Activated CD8-positive, alpha-beta T cell treated with anti-CD3 and anti-CD28 coated beads for 36 hours (primary cell): ENCODE data around the gene TRERF1. TPM values are rescaled to one million over a fixed set of nuclear protein-coding genes. Genes with fewer than 3 reads are reported as not detected.

Source experiments
- ATAC-seq: fragments of 200-7000 bp; cut with Tn5 transposase; one replicate; pipeline ENCODE4 v1.10.0; 2021; ENCODE audit warnings: mild to moderate bottlenecking, moderate library complexity
- CTCF ChIA-PET: fragments of 350-600 bp; sonication (Branson Sonifier 250); formaldehyde crosslinking; loops from one replicate; lab custom pipeline; 2021; ENCODE audit warnings: antibody characterized with exemption; lab: Charles Lee
- POLR2A ChIA-PET: fragments of 350-600 bp; sonication (Branson Sonifier 250); formaldehyde crosslinking; loops from one replicate; lab custom pipeline; 2021; ENCODE audit warnings: antibody characterized with exemption; lab: Charles Lee
- DNase-seq: peaks from one replicate; pipeline ENCODE4 v3.0.0-alpha.2; 2020
- H3K27ac Mint-ChIP-seq: one replicate; pipeline ENCODE4 v1.8.0; 2021; ENCODE audit warnings: mild to moderate bottlenecking, mixed read lengths
- H3K27me3 Mint-ChIP-seq: one replicate; pipeline ENCODE4 v1.8.0; 2021; ENCODE audit warnings: mixed read lengths
- H3K36me3 Mint-ChIP-seq: one replicate; pipeline ENCODE4 v1.8.0; 2021; ENCODE audit warnings: low read depth, mixed read lengths
- H3K4me1 Mint-ChIP-seq: one replicate; pipeline ENCODE4 v1.8.0; 2021; ENCODE audit warnings: low read depth, mixed read lengths
- H3K4me3 Mint-ChIP-seq: one replicate; pipeline ENCODE4 v1.8.0; 2021; ENCODE audit warnings: mild to moderate bottlenecking, moderate library complexity, mixed read lengths
- H3K9me3 Mint-ChIP-seq: one replicate; pipeline ENCODE4 v1.8.0; 2021; ENCODE audit warnings: mixed read lengths
- intact Hi-C: fragments of 100-400 bp; cut with micrococcal nuclease; formaldehyde crosslinking; loops from one replicate; pipeline ENCODE4 v1.10.0; 2022
- total RNA-seq, 2 experiments: library from RNA; stranded (reverse); gene quantifications; one replicate each; pipeline ENCODE4 v1.2.3, GENCODE V29; 2021
- TF ChIP-seq, protein P1 (sequence below): fragments of 200-600 bp; IDR thresholded peaks from one replicate; pipeline ENCODE4 v1.8.0; 2022; ENCODE audit warnings: antibody characterized with exemption, mild to moderate bottlenecking

The TRERF1 gene
- total RNA-seq, 2 experiments from 2014 or later, result 6.5 to 6.9 TPM

DNA sequence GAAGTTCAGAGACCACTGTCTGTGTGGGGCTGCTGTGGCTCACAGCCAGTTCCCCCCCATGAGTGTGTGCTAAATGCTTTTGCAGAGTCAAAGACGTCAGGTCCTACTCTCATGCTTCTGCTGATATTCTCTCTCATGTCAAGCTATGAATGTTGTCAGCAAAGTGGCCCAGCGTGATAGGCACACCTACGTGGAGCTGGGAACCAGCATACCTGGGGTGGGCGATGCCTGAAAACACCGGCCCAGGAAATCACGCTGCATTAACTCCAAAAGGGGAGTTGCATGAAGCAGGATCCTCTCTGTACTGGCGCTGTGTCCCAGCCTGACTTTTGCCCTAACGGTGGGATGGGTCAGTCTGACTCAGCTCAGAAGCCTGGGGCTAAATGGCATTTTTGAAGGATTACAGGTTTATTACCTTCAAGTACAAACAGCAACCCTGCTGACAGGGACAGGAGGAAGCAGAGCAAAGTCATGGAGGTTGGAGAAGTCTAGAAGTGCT is 225.0 kb downstream of the TRERF1 start:
- intact Hi-C loops, result no loop called here
- no peaks in the 10 kb centered on the region for H3K9me3 Mint-ChIP-seq
- no peak overlapping the region for H3K27ac Mint-ChIP-seq
- ChIA-PET CTCF (interaction anchor here (0.8 to 3.5 kb wide), 5 partner anchors 13 to 321 kb away, joined by 3 to 21 read pairs (median 5); no protein-coding TSS in a partner anchor), POLR2A (interaction anchor here (0.7 to 1.8 kb wide), 2 partner anchors 10 to 322 kb away, joined by 3 to 7 read pairs; no protein-coding TSS in a partner anchor)
- H3K36me3 Mint-ChIP-seq, result no peaks in the 10 kb centered on the region
- DNase-seq (no peak), ATAC-seq (no peak)
- H3K4me1 Mint-ChIP-seq, result peaks cover 10% of the 10 kb centered on the region
- no peaks in the 10 kb centered on the region for H3K27me3 Mint-ChIP-seq
- TF ChIP-seq, protein P1, sequence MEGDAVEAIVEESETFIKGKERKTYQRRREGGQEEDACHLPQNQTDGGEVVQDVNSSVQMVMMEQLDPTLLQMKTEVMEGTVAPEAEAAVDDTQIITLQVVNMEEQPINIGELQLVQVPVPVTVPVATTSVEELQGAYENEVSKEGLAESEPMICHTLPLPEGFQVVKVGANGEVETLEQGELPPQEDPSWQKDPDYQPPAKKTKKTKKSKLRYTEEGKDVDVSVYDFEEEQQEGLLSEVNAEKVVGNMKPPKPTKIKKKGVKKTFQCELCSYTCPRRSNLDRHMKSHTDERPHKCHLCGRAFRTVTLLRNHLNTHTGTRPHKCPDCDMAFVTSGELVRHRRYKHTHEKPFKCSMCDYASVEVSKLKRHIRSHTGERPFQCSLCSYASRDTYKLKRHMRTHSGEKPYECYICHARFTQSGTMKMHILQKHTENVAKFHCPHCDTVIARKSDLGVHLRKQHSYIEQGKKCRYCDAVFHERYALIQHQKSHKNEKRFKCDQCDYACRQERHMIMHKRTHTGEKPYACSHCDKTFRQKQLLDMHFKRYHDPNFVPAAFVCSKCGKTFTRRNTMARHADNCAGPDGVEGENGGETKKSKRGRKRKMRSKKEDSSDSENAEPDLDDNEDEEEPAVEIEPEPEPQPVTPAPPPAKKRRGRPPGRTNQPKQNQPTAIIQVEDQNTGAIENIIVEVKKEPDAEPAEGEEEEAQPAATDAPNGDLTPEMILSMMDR, result no peak
- H3K4me3 Mint-ChIP-seq, result no peak overlapping the region

DNA sequence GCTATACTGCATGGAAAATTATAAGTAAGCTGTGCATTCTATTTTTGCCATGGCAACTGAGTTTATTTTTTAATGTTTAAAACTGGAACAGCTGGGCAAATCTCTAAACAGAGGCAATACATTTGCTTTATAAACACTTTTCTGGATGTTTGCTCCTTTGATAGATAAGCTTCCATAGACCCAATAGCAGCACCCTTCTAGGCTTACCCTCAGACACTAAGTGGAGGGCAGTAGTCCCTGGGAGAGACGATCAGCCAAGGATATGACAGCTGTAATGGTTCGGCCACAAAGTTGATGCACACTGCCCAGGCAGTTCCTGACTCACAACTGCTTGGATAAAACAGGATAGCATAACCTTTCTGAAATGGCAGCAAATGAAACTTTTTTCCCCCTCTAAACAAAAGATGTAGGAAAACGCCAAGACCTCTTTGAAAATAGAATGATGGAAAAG is 225.5 kb downstream of the TRERF1 start:
- intact Hi-C loops, result no loop called here
- Mint-ChIP-seq H3K4me1 (peaks cover 10% of the 10 kb centered on the region), H3K9me3 (no peaks in the 10 kb centered on the region), H3K36me3 (no peaks in the 10 kb centered on the region), H3K4me3 (no peak overlapping the region), H3K27me3 (no peaks in the 10 kb centered on the region), H3K27ac (no peak overlapping the region)
- ATAC-seq (no peak), DNase-seq (no peak)
- TF ChIP-seq, protein P1, result no peak
- ChIA-PET POLR2A (interaction anchor here (0.6 to 1.8 kb wide), 2 partner anchors 10 to 286 kb away, joined by 3 to 7 read pairs; no protein-coding TSS in a partner anchor), CTCF (interaction anchor here (0.8 to 3.5 kb wide), 6 partner anchors 12 to 321 kb away, joined by 3 to 21 read pairs (median 4); no protein-coding TSS in a partner anchor)

DNA sequence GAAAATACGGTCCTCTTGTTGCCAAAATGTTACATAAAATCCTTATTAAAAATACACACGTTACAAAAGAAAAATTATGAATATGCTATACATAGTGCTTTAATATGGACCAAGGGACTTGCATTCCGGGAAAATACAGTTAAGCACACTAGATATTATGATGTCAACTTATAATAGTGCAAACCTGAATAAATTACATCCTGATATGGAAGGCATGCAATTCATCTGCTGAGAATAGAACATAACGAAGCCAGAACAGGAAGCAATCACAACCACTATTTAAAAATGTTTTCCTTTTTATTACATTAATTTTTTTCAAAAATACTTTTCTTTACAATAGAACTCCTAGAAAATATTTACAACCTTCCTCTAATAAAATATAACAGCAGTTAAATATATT is 226.3 kb downstream of the TRERF1 start:
- Mint-ChIP-seq H3K4me3 (no peak overlapping the region), H3K36me3 (no peaks in the 10 kb centered on the region)

DNA sequence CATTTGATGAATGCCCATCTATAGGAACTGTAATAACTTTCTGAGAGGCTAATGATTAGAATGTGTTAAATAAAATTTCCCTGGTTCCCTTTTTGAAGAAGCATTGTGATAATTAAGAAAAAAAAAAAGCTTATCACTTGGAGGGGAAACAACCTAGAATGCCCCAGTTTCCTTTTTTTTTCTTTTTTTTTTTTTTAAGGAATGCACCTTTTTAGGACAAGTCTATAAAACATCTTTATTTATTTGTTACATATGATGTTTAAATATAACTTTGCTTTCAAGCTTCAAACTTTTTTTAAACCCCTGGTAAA is 226.7 kb downstream of the TRERF1 start:
- Mint-ChIP-seq H3K4me1 (peaks cover 14% of the 10 kb centered on the region), H3K27me3 (no peaks in the 10 kb centered on the region), H3K27ac (peak overlapping the region; percentile 75), H3K4me3 (no peak overlapping the region), H3K36me3 (no peaks in the 10 kb centered on the region), H3K9me3 (no peaks in the 10 kb centered on the region)
- intact Hi-C loops, result no loop called here
- ChIA-PET POLR2A (interaction anchor here (0.8 to 0.9 kb wide), 3 partner anchors 157 to 312 kb away, joined by 3 to 4 read pairs (median 3); no protein-coding TSS in a partner anchor), CTCF (interaction anchor here (1.6 to 3.5 kb wide), 4 partner anchors 9 to 323 kb away, joined by 4 to 21 read pairs (median 6); no protein-coding TSS in a partner anchor)
- TF ChIP-seq, protein P1, result no peak
- DNase-seq, result no peak
- ATAC-seq, result no peak

More for the DNA sequence above, 226.3 kb downstream of the TRERF1 start:
- Mint-ChIP-seq H3K9me3 (no peaks in the 10 kb centered on the region), H3K4me1 (peaks cover 14% of the 10 kb centered on the region), H3K27ac (no peak overlapping the region), H3K27me3 (no peaks in the 10 kb centered on the region)
- ATAC-seq, result no peak
- intact Hi-C loops, result no loop called here
- TF ChIP-seq, protein P1, result no peak
- no peak for DNase-seq
- ChIA-PET CTCF (interaction anchor here (1.6 to 3.5 kb wide), 3 partner anchors 11 to 322 kb away, joined by 4 to 21 read pairs (median 9); no protein-coding TSS in a partner anchor), POLR2A (interaction anchor here (0.8 to 0.9 kb wide), 3 partner anchors 158 to 311 kb away, joined by 3 to 4 read pairs (median 3); no protein-coding TSS in a partner anchor)
